Glomerular visceral epithelial cell (primary cell): ENCODE data around the gene SLCO2A1.

ENCODE experiments used
- DNase-seq: peaks from one replicate; pipeline ENCODE4 v3.0.0-alpha.2; 2016; ENCODE audit errors: extremely low spot score

SLCO2A1 gene

GRCh38 chr3:134034005-134034785, 4.5 kb upstream of the SLCO2A1 start:
- no peak for DNase-seq

GRCh38 chr3:134033315-134033996, 3.7 kb upstream of the SLCO2A1 start:
- no peak for DNase-seq

- no peak for DNase-seq
These were observed 1.7 kb upstream of the SLCO2A1 start for GRCh38 chr3:134031348-134031915.

- no peak for DNase-seq
These were observed 938 bp upstream of the SLCO2A1 start for GRCh38 chr3:134030379-134031347.

GRCh38 chr3:134029256-134029733, 430 bp downstream of the SLCO2A1 start:
- DNase-seq: peak; percentile 25

- no peak for DNase-seq
These were observed 1.1 kb downstream of the SLCO2A1 start for GRCh38 chr3:134028486-134029255.

- DNase-seq: no peak
These were observed 2.1 kb downstream of the SLCO2A1 start for GRCh38 chr3:134027631-134028030.

GRCh38 chr3:134020135-134020680, 9.5 kb downstream of the SLCO2A1 start:
- DNase-seq: no peak

- no peak for DNase-seq
These were observed 10.9 kb downstream of the SLCO2A1 start for GRCh38 chr3:134018850-134019249.

GRCh38 chr3:134018406-134018805, 11.3 kb downstream of the SLCO2A1 start:
- DNase-seq: no peak

- no peak for DNase-seq
These were observed 12.2 kb downstream of the SLCO2A1 start for GRCh38 chr3:134017490-134017889.

GRCh38 chr3:134014270-134014669, 15.5 kb downstream of the SLCO2A1 start:
- DNase-seq: no peak

GRCh38 chr3:134013280-134013679, 16.4 kb downstream of the SLCO2A1 start:
- DNase-seq: no peak

GRCh38 chr3:134009345-134010000, 20.3 kb downstream of the SLCO2A1 start:
- peak; percentile 76 for DNase-seq

GRCh38 chr3:134008630-134009156, 21.0 kb downstream of the SLCO2A1 start:
- DNase-seq: peak; percentile 94

GRCh38 chr3:134007819-134008218, 21.9 kb downstream of the SLCO2A1 start:
- DNase-seq: no peak

GRCh38 chr3:134004841-134005240, 24.9 kb downstream of the SLCO2A1 start:
- no peak for DNase-seq

- no peak for DNase-seq
These were observed 26.7 kb downstream of the SLCO2A1 start for GRCh38 chr3:134003066-134003465.

GRCh38 chr3:134002306-134002705, 27.4 kb downstream of the SLCO2A1 start:
- DNase-seq: peak; percentile 88

GRCh38 chr3:134001251-134001650, 28.5 kb downstream of the SLCO2A1 start:
- no peak for DNase-seq
